WTC11 (cell line): ENCODE results near the gene SMOC1. TPM values are rescaled to one million over a fixed set of nuclear protein-coding genes. Genes with fewer than 3 reads are reported as not detected.

Source experiments
- ATAC-seq: fragments of 200-7000 bp; cut with Tn5 transposase; 2 replicates; pipeline ENCODE4 v1.10.0; 2021; ENCODE audit warnings: mild to moderate bottlenecking, moderate library complexity
- CTCF ChIA-PET: fragments of 300-600 bp; sonication (Branson Sonifier 250); formaldehyde crosslinking; loops from one replicate; lab custom pipeline; 2021; ENCODE audit warnings: antibody characterized with exemption; lab: Charles Lee
- POLR2A ChIA-PET: fragments of 350-600 bp; sonication (Branson Sonifier 250); formaldehyde crosslinking; loops from one replicate; lab custom pipeline; 2021; ENCODE audit warnings: antibody characterized with exemption; lab: Charles Lee
- DNase-seq: peaks from one replicate; pipeline ENCODE4 v3.0.0; 2021; ENCODE audit warnings: low spot score
- H3K27ac Mint-ChIP-seq: 2 replicates; pipeline ENCODE4 v1.8.0; 2021; ENCODE audit warnings: mixed read lengths
- H3K27me3 Mint-ChIP-seq: 2 replicates; pipeline ENCODE4 v1.8.0; 2021; ENCODE audit warnings: low read depth, mild to moderate bottlenecking, moderate library complexity, mixed read lengths
- H3K36me3 Mint-ChIP-seq: 2 replicates; pipeline ENCODE4 v1.8.0; 2021; ENCODE audit warnings: mixed read lengths
- H3K4me1 Mint-ChIP-seq: 2 replicates; pipeline ENCODE4 v1.8.0; 2022; ENCODE audit warnings: mixed read lengths
- H3K4me3 Mint-ChIP-seq: 2 replicates; pipeline ENCODE4 v1.8.0; 2021; ENCODE audit warnings: mild to moderate bottlenecking, moderate library complexity, mixed read lengths
- H3K9me3 Mint-ChIP-seq: 2 replicates; pipeline ENCODE4 v1.8.0; 2021; ENCODE audit warnings: mixed read lengths
- AFF4 ChIP-seq: sonication (generic); formaldehyde crosslinking; IDR thresholded peaks from 2 replicates; pipeline ENCODE4 v1.8.1; 2023; ENCODE audit warnings: mild to moderate bottlenecking, missing genetic modification reagents, borderline replicate concordance
- AR ChIP-seq: fragments of 250-450 bp; sonication (Bioruptor Pico); IDR thresholded peaks from 2 replicates; pipeline ENCODE4 v1.9.0; 2021; ENCODE audit warnings: mild to moderate bottlenecking
- ATF1 ChIP-seq: sonication (generic); formaldehyde crosslinking; IDR thresholded peaks from 2 replicates; pipeline ENCODE4 v1.8.1; 2023; ENCODE audit warnings: mild to moderate bottlenecking, moderate library complexity, missing genetic modification reagents
- CBFB ChIP-seq: sonication (generic); formaldehyde crosslinking; IDR thresholded peaks from 2 replicates; pipeline ENCODE4 v1.8.1; 2022; ENCODE audit warnings: mild to moderate bottlenecking, low read depth, missing genetic modification reagents
- E2F1 ChIP-seq: sonication (generic); formaldehyde crosslinking; IDR thresholded peaks from 2 replicates; pipeline ENCODE4 v1.8.0; 2022; ENCODE audit warnings: mild to moderate bottlenecking, missing genetic modification reagents
- EMX1 ChIP-seq: fragments of 250-450 bp; sonication (Bioruptor Pico); IDR thresholded peaks from 2 replicates; pipeline ENCODE4 v1.8.0; 2021; ENCODE audit warnings: mild to moderate bottlenecking
- MYBL2 ChIP-seq: sonication (generic); formaldehyde crosslinking; IDR thresholded peaks from 2 replicates; pipeline ENCODE4 v1.8.1; 2023; ENCODE audit warnings: mild to moderate bottlenecking, moderate library complexity, missing genetic modification reagents
- NR3C1 ChIP-seq: sonication (generic); formaldehyde crosslinking; conservative IDR thresholded peaks from 2 replicates; pipeline ENCODE4 v1.8.1; 2023; ENCODE audit warnings: low read depth, mild to moderate bottlenecking, missing genetic modification reagents
- OVOL2 ChIP-seq: fragments of 250-450 bp; sonication (Bioruptor Pico); IDR thresholded peaks from 2 replicates; pipeline ENCODE4 v1.9.0; 2021; ENCODE audit warnings: mild to moderate bottlenecking, borderline replicate concordance
- SMAD3 ChIP-seq: sonication (generic); formaldehyde crosslinking; IDR thresholded peaks from 2 replicates; pipeline ENCODE4 v1.8.0; 2022; ENCODE audit warnings: missing genetic modification reagents, mild to moderate bottlenecking, borderline replicate concordance
- ZNF232 ChIP-seq: sonication (generic); formaldehyde crosslinking; IDR thresholded peaks from 2 replicates; pipeline ENCODE4 v1.8.0; 2022; ENCODE audit warnings: mild to moderate bottlenecking, missing genetic modification reagents
- ZNF423 ChIP-seq: fragments of 250-450 bp; sonication (Bioruptor Pico); IDR thresholded peaks from 2 replicates; pipeline ENCODE4 v2.1.2; 2022; ENCODE audit warnings: mild to moderate bottlenecking, moderate library complexity
- total RNA-seq: library from RNA; stranded (reverse); gene quantifications from 3 replicates; pipeline ENCODE4 v1.2.3, GENCODE V29; 2021
- TF ChIP-seq, protein P1 (sequence below): sonication (generic); formaldehyde crosslinking; IDR thresholded peaks from 2 replicates; pipeline ENCODE4 v1.8.1; 2023; ENCODE audit warnings: mild to moderate bottlenecking, missing genetic modification reagents, moderate library complexity
- TF ChIP-seq, protein P2 (sequence below): fragments of 250-450 bp; sonication (Bioruptor Pico); IDR thresholded peaks from 2 replicates; pipeline ENCODE4 v2.1.2; 2022; ENCODE audit warnings: mild to moderate bottlenecking, moderate library complexity
- TF ChIP-seq, protein P3 (sequence below): sonication (generic); formaldehyde crosslinking; IDR thresholded peaks from 2 replicates; pipeline ENCODE4 v1.8.0; 2023; ENCODE audit warnings: missing genetic modification reagents, mild to moderate bottlenecking, borderline replicate concordance

SMOC1 gene
- total RNA-seq, 1 experiment from 2014 or later: 1.1 TPM

DNA sequence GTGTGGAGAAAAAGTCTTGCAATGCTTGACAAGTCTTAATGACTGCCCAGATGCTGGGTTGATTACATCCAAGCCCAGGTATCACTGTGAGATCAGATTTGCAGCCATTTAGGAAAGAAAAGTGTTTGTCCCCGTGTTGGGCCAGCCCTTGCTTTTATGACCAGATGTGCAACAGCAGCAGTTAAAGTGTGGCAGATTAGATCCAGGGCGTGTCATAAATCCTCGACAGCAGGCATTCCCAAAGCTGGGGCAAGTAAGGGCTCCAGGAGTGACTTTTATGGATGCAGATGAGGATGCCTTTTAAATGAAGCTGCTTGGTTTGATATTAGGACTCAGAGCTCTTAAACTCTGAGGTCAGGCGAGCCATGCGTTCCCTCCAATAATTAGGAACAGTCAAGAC is 1.7 kb downstream of the SMOC1 start (continued):
- TF ChIP-seq AFF4: no peak
- TF ChIP-seq, protein P1, sequence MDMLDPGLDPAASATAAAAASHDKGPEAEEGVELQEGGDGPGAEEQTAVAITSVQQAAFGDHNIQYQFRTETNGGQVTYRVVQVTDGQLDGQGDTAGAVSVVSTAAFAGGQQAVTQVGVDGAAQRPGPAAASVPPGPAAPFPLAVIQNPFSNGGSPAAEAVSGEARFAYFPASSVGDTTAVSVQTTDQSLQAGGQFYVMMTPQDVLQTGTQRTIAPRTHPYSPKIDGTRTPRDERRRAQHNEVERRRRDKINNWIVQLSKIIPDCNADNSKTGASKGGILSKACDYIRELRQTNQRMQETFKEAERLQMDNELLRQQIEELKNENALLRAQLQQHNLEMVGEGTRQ: no peak

- Mint-ChIP-seq H3K4me3 (no peak overlapping the region), H3K36me3 (no peaks in the 10 kb centered on the region), H3K9me3 (no peaks in the 10 kb centered on the region), H3K27me3 (peaks cover 49% of the 10 kb centered on the region), H3K4me1 (peaks cover 16% of the 10 kb centered on the region), H3K27ac (no peak overlapping the region)
- no peak for DNase-seq
- ChIA-PET POLR2A (no interaction called here), CTCF (no interaction called here)
- no peak for ATAC-seq
- TF ChIP-seq ZNF423 (CRISPR knock-in tag) (no peak), SMAD3 (CRISPR knock-in tag) (no peak), AR (CRISPR knock-in tag) (no peak), CBFB (CRISPR knock-in tag) (no peak), ZNF232 (CRISPR knock-in tag) (no peak), NR3C1 (CRISPR knock-in tag) (no peak), E2F1 (CRISPR knock-in tag) (no peak), MYBL2 (CRISPR knock-in tag) (no peak), OVOL2 (no peak)
- TF ChIP-seq, protein P2, sequence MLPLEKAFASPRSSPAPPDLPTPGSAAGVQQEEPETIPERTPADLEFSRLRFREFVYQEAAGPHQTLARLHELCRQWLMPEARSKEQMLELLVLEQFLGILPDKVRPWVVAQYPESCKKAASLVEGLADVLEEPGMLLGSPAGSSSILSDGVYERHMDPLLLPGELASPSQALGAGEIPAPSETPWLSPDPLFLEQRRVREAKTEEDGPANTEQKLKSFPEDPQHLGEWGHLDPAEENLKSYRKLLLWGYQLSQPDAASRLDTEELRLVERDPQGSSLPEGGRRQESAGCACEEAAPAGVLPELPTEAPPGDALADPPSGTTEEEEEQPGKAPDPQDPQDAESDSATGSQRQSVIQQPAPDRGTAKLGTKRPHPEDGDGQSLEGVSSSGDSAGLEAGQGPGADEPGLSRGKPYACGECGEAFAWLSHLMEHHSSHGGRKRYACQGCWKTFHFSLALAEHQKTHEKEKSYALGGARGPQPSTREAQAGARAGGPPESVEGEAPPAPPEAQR (CRISPR knock-in tag): no peak
Measured at GRCh38 chr14:69882116-69882864, 3.1 kb downstream of the SMOC1 start.

- H3K9me3 Mint-ChIP-seq: no peaks in the 10 kb centered on the region
- H3K4me3 Mint-ChIP-seq: no peak overlapping the region
- no peak overlapping the region for H3K27ac Mint-ChIP-seq
- peaks cover 43% of the 10 kb centered on the region for H3K27me3 Mint-ChIP-seq
- ATAC-seq: no peak
- ChIA-PET CTCF (no interaction called here), POLR2A (no interaction called here)
- DNase-seq: no peak
- no peaks in the 10 kb centered on the region for H3K36me3 Mint-ChIP-seq
- H3K4me1 Mint-ChIP-seq: peaks cover 16% of the 10 kb centered on the region
- no peak for TF ChIP-seq EMX1
- no peak for TF ChIP-seq ATF1 (CRISPR knock-in tag)
- TF ChIP-seq, protein P3, sequence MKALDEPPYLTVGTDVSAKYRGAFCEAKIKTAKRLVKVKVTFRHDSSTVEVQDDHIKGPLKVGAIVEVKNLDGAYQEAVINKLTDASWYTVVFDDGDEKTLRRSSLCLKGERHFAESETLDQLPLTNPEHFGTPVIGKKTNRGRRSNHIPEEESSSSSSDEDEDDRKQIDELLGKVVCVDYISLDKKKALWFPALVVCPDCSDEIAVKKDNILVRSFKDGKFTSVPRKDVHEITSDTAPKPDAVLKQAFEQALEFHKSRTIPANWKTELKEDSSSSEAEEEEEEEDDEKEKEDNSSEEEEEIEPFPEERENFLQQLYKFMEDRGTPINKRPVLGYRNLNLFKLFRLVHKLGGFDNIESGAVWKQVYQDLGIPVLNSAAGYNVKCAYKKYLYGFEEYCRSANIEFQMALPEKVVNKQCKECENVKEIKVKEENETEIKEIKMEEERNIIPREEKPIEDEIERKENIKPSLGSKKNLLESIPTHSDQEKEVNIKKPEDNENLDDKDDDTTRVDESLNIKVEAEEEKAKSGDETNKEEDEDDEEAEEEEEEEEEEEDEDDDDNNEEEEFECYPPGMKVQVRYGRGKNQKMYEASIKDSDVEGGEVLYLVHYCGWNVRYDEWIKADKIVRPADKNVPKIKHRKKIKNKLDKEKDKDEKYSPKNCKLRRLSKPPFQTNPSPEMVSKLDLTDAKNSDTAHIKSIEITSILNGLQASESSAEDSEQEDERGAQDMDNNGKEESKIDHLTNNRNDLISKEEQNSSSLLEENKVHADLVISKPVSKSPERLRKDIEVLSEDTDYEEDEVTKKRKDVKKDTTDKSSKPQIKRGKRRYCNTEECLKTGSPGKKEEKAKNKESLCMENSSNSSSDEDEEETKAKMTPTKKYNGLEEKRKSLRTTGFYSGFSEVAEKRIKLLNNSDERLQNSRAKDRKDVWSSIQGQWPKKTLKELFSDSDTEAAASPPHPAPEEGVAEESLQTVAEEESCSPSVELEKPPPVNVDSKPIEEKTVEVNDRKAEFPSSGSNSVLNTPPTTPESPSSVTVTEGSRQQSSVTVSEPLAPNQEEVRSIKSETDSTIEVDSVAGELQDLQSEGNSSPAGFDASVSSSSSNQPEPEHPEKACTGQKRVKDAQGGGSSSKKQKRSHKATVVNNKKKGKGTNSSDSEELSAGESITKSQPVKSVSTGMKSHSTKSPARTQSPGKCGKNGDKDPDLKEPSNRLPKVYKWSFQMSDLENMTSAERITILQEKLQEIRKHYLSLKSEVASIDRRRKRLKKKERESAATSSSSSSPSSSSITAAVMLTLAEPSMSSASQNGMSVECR (CRISPR knock-in tag): no peak
- TF ChIP-seq AR (CRISPR knock-in tag): no peak
Measured at GRCh38 chr14:69882915-69883314, 3.7 kb downstream of the SMOC1 start.
